Fibroblast of the aortic adventitia (primary cell): Measurements from ENCODE around the gene GSG1L. TPM values are rescaled to one million over a fixed set of nuclear protein-coding genes. Genes with fewer than 3 reads are reported as not detected.

Experiments used
- DNase-seq: peaks from one replicate; pipeline ENCODE4 v3.0.0-alpha.2; 2010; ENCODE audit warnings: low read depth
- H3K4me3 ChIP-seq: 2 replicates; pipeline ENCODE4 v1.5.1; 2011; ENCODE audit warnings: low read depth, mild to moderate bottlenecking, control low read depth, low read length, moderate library complexity
- CTCF ChIP-seq: IDR thresholded peaks from 2 replicates; pipeline ENCODE4 v1.5.1; 2011; ENCODE audit warnings: mild to moderate bottlenecking, low read length, control low read depth, inconsistent platforms; ENCODE audit not compliant: insufficient read depth
- total RNA-seq: library from RNA; depleted of rRNA; stranded (reverse); fragments of >200 nt; gene quantifications from 2 replicates; pipeline ENCODE4 v1.2.3, GENCODE V29; 2012; ENCODE audit warnings: low replicate concordance

The GSG1L gene
- total RNA-seq, 1 donor, result not detected

- no peak for DNase-seq
- no peak overlapping the region for H3K4me3 ChIP-seq
- no peak for TF ChIP-seq CTCF
Measured at GRCh38 chr16:28027055-28027454, 36.5 kb downstream of the GSG1L start.

GRCh38 chr16:28025631-28026030 is 37.9 kb downstream of the GSG1L start:
- no peak overlapping the region for H3K4me3 ChIP-seq
- TF ChIP-seq CTCF, result no peak
- no peak for DNase-seq

GRCh38 chr16:28019218-28019617 is 44.3 kb downstream of the GSG1L start:
- H3K4me3 ChIP-seq, result no peak overlapping the region
- no peak for TF ChIP-seq CTCF
- DNase-seq, result no peak

- no peak for TF ChIP-seq CTCF
- no peak overlapping the region for H3K4me3 ChIP-seq
- no peak for DNase-seq
Measured at GRCh38 chr16:28014851-28015250, 48.7 kb downstream of the GSG1L start.

GRCh38 chr16:28013878-28014277 is 49.6 kb downstream of the GSG1L start:
- TF ChIP-seq CTCF, result no peak
- H3K4me3 ChIP-seq, result no peak overlapping the region
- DNase-seq, result no peak

- no peak for DNase-seq
- TF ChIP-seq CTCF, result no peak
- no peak overlapping the region for H3K4me3 ChIP-seq
Measured at GRCh38 chr16:28013392-28013791, 50.1 kb downstream of the GSG1L start.

GRCh38 chr16:28011971-28012445 is 51.5 kb downstream of the GSG1L start:
- H3K4me3 ChIP-seq, result no peak overlapping the region
- TF ChIP-seq CTCF, result no peak
- DNase-seq, result no peak
